HG02678 (cell line): Measurements from ENCODE around the gene C9orf50.
"Not testable (repeated sequence)": the region's sequence is repeated elsewhere in the genome, so short reads cannot be mapped to it uniquely, and the experiment has no call there.

Experiments used
- ATAC-seq: cut with Tn5 transposase; IDR thresholded peaks from one replicate; pipeline ENCODE4 v1.9.1; 2021; ENCODE audit warnings: mild to moderate bottlenecking, moderate library complexity; ENCODE audit not compliant: unreplicated experiment

The C9orf50 gene

GRCh38 chr9:129595903-129596540, 24.9 kb downstream of the C9orf50 start:
- no peak for ATAC-seq

GRCh38 chr9:129595311-129595741, 25.6 kb downstream of the C9orf50 start:
- ATAC-seq, result no peak

- no peak for ATAC-seq
Measured at GRCh38 chr9:129594632-129595031, 26.3 kb downstream of the C9orf50 start.

DNA sequence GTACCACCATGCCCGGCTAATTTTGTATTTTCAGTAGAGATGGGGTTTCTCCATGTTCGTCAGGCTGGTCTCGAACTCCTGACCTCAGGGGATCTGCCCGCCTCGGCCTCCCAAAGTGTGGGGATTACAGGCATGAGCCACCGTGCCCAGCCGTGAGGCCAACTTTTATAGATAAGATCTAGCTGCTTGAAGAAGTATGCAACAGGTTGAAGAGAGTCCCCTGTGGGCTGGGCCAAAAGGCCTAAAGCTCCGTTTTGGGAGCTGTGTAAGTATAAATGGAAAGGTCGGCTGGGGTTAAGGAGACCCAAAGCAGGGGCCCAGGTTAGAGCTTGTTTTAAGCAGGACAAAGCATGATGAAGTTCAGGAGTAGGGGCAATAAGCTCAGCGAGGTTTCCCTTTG, 28.1 kb downstream of the C9orf50 start:
- not testable (repeated sequence) for ATAC-seq

DNA sequence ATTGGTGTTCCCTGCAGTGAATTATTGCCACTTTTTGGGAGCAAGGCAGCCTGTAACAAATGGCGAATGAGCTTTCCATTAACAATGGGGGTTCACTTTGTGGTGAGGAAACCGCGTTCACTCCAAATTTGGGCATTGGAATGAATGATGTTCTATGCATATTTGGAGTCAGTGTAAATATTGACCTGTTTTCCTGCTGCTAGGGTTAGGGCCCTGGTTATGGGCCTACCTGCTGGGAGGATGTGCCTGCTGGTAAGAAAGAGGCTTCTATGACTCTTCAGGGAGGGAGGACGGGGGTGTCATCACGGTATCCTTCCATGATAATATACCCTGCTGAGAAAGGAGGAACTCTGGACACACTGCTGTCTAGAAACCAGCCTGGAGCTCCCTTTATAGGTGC, 29.0 kb downstream of the C9orf50 start:
- ATAC-seq, result no peak

GRCh38 chr9:129590466-129590865, 30.4 kb downstream of the C9orf50 start:
- ATAC-seq, result no peak

DNA sequence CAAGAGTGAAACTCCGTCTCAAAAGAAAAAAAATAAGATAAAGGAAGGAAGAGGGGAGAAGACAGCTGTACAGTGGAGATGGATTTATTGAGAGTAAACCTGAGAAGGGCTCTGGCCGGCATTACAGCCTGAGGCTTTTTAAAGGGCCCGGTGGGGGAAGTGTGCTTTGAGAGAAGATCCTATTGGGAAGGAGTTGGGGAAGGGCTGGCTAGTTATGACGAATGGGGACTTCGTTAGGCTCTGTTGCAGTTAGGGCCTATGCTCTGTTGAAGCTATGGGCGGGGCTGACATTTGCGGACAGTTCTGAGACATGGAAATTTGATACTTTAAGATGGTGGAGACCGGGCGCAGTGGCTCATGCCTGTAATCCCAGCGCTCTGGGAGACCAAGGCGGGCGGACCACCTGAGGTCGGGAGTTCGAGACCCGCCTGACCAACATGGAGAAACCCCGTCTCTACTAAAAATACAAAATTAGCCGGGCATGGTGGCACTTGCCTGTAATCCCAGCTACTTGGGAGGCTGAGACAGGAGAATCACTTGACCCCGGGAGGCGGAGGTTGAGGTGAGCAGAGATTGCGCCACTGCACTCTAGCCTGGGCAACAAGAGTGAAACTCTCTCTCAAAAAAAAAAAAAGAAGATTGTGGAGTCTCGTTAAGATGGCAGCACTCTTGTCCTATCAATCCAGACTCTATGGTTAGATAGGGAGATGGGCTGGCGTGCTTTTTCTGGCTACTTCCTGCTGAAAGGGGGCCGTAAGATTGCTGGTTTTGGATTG, 33.2 kb downstream of the C9orf50 start:
- ATAC-seq, result no peak

- ATAC-seq, result no peak
Measured at GRCh38 chr9:129586685-129587084, 34.2 kb downstream of the C9orf50 start.

- no peak for ATAC-seq
Measured at GRCh38 chr9:129586245-129586644, 34.7 kb downstream of the C9orf50 start.

- no peak for ATAC-seq
Measured at GRCh38 chr9:129585352-129585751, 35.5 kb downstream of the C9orf50 start.

DNA sequence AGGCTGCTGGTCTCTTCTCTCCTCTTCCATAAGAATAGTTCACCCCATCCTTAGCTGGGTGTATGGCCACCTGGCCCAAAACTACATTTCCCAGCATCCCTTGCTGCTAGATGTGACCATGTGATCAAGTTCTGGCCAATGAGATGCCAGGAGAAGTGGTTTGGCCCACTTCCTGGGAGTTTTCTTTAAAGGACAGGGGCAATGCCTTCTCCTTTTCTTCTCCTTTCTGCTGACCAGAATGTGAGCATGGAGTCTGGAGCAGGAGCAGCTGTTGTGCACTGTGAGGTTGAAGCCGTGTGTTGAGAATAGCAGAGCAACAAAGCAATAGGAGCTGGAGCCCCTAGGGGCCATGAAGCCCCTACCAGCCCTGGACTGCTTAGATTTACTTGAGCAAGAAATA, 36.8 kb downstream of the C9orf50 start:
- ATAC-seq, result peak; percentile 40

DNA sequence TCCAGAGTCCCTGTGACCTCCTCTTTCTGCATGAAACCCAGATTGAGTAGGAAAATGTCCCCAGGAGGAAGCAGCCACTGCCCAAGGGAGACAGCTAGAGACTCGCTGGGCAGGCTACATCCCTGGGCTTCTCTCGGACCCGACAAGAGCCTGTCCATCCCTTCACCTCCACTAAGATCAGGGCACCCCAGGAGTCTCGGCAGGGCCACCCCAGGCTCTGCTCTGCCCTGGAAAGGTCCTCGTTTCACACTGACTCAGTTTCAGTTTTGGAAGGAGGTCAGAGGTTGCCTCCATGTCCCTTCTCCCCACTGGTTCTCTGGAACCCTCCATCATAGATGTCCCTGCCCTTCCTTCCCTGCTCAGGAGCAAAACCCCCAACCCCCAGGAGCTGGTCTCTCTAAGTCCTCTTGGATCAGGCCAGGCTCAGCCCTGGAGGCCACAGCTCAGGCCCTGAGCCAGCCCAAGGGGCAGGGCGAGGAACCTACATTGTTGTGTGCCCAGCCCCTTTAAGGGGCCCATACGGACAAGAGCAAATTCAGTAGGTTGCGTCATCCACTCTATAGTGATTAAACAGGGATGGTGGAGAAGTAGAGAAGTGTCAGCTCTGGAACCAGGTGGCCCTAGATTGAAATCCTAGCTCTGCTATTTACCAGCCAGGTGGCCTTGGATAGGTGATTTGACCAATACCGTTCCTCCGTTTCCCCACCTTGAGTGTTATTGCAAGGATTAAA, 37.4 kb downstream of the C9orf50 start:
- no peak for ATAC-seq

- ATAC-seq, result no peak
Measured at GRCh38 chr9:129582855-129583254, 38.0 kb downstream of the C9orf50 start.

DNA sequence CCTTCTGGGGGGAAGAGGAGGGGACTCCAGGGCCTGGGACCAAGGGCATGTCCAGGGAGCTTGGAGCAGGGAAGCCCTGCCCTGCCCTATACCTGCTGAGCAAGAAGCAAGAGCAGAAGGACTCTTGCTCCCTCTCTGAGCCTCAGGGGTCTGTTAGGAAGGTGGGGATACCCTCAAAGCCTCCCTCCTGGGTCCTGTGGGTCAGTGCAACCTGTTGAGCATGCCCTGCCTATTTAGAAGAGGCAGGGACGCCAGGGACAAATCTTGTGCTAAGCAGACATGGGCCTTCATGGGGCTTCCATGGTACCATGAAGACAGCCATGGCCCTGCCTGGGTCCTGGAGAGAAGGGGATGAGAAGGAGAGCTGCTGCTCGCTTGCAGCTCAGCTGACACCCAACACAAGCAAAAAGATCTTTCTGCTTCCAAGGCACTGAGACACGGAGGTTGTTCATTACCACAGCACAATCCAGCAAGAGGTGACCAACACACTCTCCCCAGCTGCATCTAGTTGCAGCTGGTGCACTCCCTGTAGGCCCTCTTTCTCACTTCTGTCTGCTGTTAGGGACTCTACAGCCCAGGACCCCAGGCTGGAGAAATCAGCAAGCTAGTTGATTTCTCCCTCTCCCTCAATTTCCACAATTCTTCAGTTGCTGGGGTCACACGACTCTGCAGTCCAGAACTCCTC, 39.3 kb downstream of the C9orf50 start:
- no peak for ATAC-seq

DNA sequence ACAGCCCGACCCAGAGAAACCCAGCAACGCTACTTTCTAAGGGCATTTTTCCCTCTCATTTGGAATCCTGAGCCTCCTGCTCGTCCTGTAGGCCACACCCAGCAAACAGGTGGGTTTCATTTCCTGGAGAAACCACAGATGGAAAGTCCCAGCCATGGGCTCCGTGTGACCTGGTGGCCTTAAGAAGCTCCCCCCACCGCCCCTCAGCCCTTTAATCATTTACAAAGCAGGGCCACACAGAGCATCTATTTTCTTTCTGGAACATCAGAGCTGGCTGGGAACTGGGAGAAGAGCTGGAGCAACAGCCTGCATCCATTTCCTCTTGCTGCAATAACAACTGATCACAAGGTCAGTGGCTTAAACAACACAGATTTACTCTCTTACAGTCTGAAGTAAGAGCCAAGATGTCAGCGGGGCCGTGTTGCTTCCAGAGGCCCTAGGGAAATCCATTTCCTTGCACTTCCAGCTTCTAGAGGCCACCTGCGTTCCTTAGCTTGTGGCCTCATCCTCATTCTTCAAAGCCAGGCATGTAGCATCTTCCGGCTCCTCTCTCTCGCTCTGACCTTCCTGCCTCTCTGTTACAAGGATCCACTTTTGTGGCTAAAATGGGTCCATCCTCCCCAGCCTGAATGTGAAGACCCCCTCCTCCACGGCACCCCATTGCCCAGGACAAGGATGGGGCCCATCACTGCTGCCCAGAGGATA, 40.5 kb downstream of the C9orf50 start:
- peak; percentile 57 for ATAC-seq

- no peak for ATAC-seq
Measured at GRCh38 chr9:129579294-129579693, 41.6 kb downstream of the C9orf50 start.

- ATAC-seq, result no peak
Measured at GRCh38 chr9:129576546-129577543, 44.1 kb downstream of the C9orf50 start.

- ATAC-seq, result no peak
Measured at GRCh38 chr9:129575818-129576217, 45.1 kb downstream of the C9orf50 start.

GRCh38 chr9:129574911-129575585, 45.9 kb downstream of the C9orf50 start:
- ATAC-seq, result no peak
